CD8-positive, alpha-beta memory T cell (primary cell): ENCODE results near the gene TBX2. TPM values are rescaled to one million over a fixed set of nuclear protein-coding genes. Genes with fewer than 3 reads are reported as not detected.

ENCODE experiments used
- CTCF ChIA-PET: fragments of 350-600 bp; sonication (Branson Sonifier 250); formaldehyde crosslinking; loops from one replicate; lab custom pipeline; 2021; ENCODE audit warnings: antibody characterized with exemption; lab: Charles Lee
- POLR2A ChIA-PET: fragments of 350-600 bp; sonication (Branson Sonifier 250); formaldehyde crosslinking; loops from one replicate; lab custom pipeline; 2021; ENCODE audit warnings: antibody characterized with exemption; lab: Charles Lee
- DNase-seq, 5 donors: peaks; one replicate each; pipeline versions ENCODE4 v3.0.0 to v3.0.0-alpha.2; 2020 to 2022; ENCODE audit warnings: mixed read lengths in 1 of 5
- H3K27ac ChIP-seq: one replicate; pipeline ENCODE4 v1.7.0; 2013; ENCODE audit warnings: low read depth, mild to moderate bottlenecking, low read length, moderate library complexity
- H3K27me3 ChIP-seq: 2 replicates; pipeline ENCODE4 v1.7.0; 2013; ENCODE audit warnings: low read length, mild to moderate bottlenecking; ENCODE audit not compliant: insufficient read depth, poor library complexity, severe bottlenecking
- H3K36me3 ChIP-seq: 2 replicates; pipeline ENCODE4 v1.7.0; 2013; ENCODE audit warnings: mild to moderate bottlenecking, low read length, moderate library complexity; ENCODE audit not compliant: insufficient read depth
- H3K4me1 ChIP-seq: 2 replicates; pipeline ENCODE4 v1.7.0; 2013; ENCODE audit warnings: mild to moderate bottlenecking, low read length, moderate library complexity; ENCODE audit not compliant: insufficient read depth
- H3K4me3 ChIP-seq: 2 replicates; pipeline ENCODE4 v1.7.0; 2013; ENCODE audit warnings: mild to moderate bottlenecking, low read length
- H3K9me3 ChIP-seq: 2 replicates; pipeline ENCODE4 v1.7.0; 2013; ENCODE audit warnings: mild to moderate bottlenecking, low read length
- H3K27ac Mint-ChIP-seq, 8 donors: one replicate each; pipeline ENCODE4 v1.8.0; 2020 to 2021; ENCODE audit warnings: mixed read lengths in 8 of 8, mild to moderate bottlenecking in 6 of 8, inconsistent platforms in 3 of 8, moderate library complexity in 3 of 8
- H3K27me3 Mint-ChIP-seq, 2 donors: one replicate each; pipeline ENCODE4 v1.8.0; 2020 to 2021; ENCODE audit warnings: mixed read lengths in 2 of 2, mild to moderate bottlenecking in 1 of 2, moderate library complexity in 1 of 2
- H3K36me3 Mint-ChIP-seq, 3 donors: one replicate each; pipeline ENCODE4 v1.8.0; 2020 to 2021; ENCODE audit warnings: mixed read lengths in 3 of 3, inconsistent platforms in 1 of 3, mild to moderate bottlenecking in 1 of 3
- H3K4me1 Mint-ChIP-seq, 3 donors: one replicate each; pipeline ENCODE4 v1.8.0; 2020 to 2021; ENCODE audit warnings: mixed read lengths in 3 of 3, inconsistent platforms in 1 of 3, mild to moderate bottlenecking in 1 of 3
- H3K4me3 Mint-ChIP-seq, 7 donors: one replicate each; pipeline ENCODE4 v1.8.0; 2020 to 2021; ENCODE audit warnings: mixed read lengths in 7 of 7, mild to moderate bottlenecking in 6 of 7, moderate library complexity in 4 of 7, inconsistent platforms in 2 of 7
- H3K9me3 Mint-ChIP-seq, 5 donors: one replicate each; pipeline ENCODE4 v1.8.0; 2020 to 2022; ENCODE audit warnings: mixed read lengths in 5 of 5, mild to moderate bottlenecking in 3 of 5, moderate library complexity in 2 of 5, inconsistent platforms in 1 of 5
- polyA plus RNA-seq: library from polyadenylated mRNA; unstranded; fragments of 300-500 nt; fragmentation: Illumina TruSeq; gene quantifications from one replicate; pipeline ENCODE4 v1.2.3, GENCODE V29; 2021
- total RNA-seq, 2 experiments: library from RNA; stranded (reverse); gene quantifications; one replicate each; pipeline ENCODE4 v1.2.3, GENCODE V29; 2021

TBX2 gene
- total and polyA plus RNA-seq, 3 experiments from 2014 or later: 0.11 to 0.13 TPM; not detected in 1

GRCh38 chr17:61398721-61399130 is 917 bp upstream of the TBX2 start:
- H3K9me3 Mint-ChIP-seq: peaks cover 0 to 2% (median 0%) of the 10 kb centered on the region in 5 donors
- Histone ChIP-seq H3K9me3 (no peaks in the 10 kb centered on the region), H3K27ac (no peak overlapping the region), H3K4me1 (peaks cover 32% of the 10 kb centered on the region), H3K27me3 (peaks cover 32% of the 10 kb centered on the region), H3K4me3 (no peak overlapping the region), H3K36me3 (no peaks in the 10 kb centered on the region)
- CTCF ChIA-PET: no interaction called here
- H3K4me1 Mint-ChIP-seq: peaks cover 32 to 46% (median 34%) of the 10 kb centered on the region in 3 donors
- H3K36me3 Mint-ChIP-seq: peaks cover 0 to 2% (median 0%) of the 10 kb centered on the region in 3 donors
- H3K27ac Mint-ChIP-seq: peak overlapping the region in 1 of 8 donors; percentile 68
- H3K27me3 Mint-ChIP-seq: peaks cover 51 to 59% of the 10 kb centered on the region in 2 donors
- POLR2A ChIA-PET: no interaction called here
- DNase-seq: peak in 1 of 5 donors; percentile 33
- peak overlapping the region; percentile 44 to 76 (median 74) for H3K4me3 Mint-ChIP-seq

- peaks cover 53 to 58% of the 10 kb centered on the region in 2 donors for H3K27me3 Mint-ChIP-seq
- peaks cover 0 to 2% (median 0%) of the 10 kb centered on the region in 3 donors for H3K36me3 Mint-ChIP-seq
- H3K9me3 Mint-ChIP-seq: peaks cover 0 to 2% (median 0%) of the 10 kb centered on the region in 5 donors
- no peak overlapping the region for H3K27ac Mint-ChIP-seq
- H3K9me3 ChIP-seq: no peaks in the 10 kb centered on the region
- no peaks in the 10 kb centered on the region for H3K36me3 ChIP-seq
- H3K27ac ChIP-seq: no peak overlapping the region
- no peak for DNase-seq
- H3K4me1 Mint-ChIP-seq: peaks cover 35 to 55% (median 36%) of the 10 kb centered on the region in 3 donors
- ChIA-PET POLR2A (interaction anchor here (1.7 kb wide), 1 partner anchor 12 kb away, joined by 6 read pairs; no protein-coding TSS in a partner anchor), CTCF (interaction anchor here (0.8 to 1.3 kb wide), 2 partner anchors 9 to 12 kb away, joined by 3 to 5 read pairs; no protein-coding TSS in a partner anchor)
- peaks cover 45% of the 10 kb centered on the region for H3K4me1 ChIP-seq
- peak overlapping the region; percentile 18 to 79 (median 62) for H3K4me3 Mint-ChIP-seq
- no peak overlapping the region for H3K4me3 ChIP-seq
- peaks cover 43% of the 10 kb centered on the region for H3K27me3 ChIP-seq
These were observed 548 bp downstream of the TBX2 start for GRCh38 chr17:61400066-61400716.

- H3K4me3 Mint-ChIP-seq: peak overlapping the region; percentile 18 to 79 (median 62)
- POLR2A ChIA-PET: interaction anchor here (1.7 kb wide), 1 partner anchor 11 kb away, joined by 6 read pairs; no protein-coding TSS in a partner anchor
- Histone ChIP-seq H3K36me3 (no peaks in the 10 kb centered on the region), H3K4me1 (peaks cover 45% of the 10 kb centered on the region), H3K9me3 (no peaks in the 10 kb centered on the region), H3K27me3 (peaks cover 43% of the 10 kb centered on the region), H3K4me3 (no peak overlapping the region), H3K27ac (no peak overlapping the region)
- peaks cover 0 to 2% (median 0%) of the 10 kb centered on the region in 5 donors for H3K9me3 Mint-ChIP-seq
- peaks cover 32 to 53% (median 36%) of the 10 kb centered on the region in 3 donors for H3K4me1 Mint-ChIP-seq
- peaks cover 0 to 2% (median 0%) of the 10 kb centered on the region in 3 donors for H3K36me3 Mint-ChIP-seq
- H3K27me3 Mint-ChIP-seq: peaks cover 50 to 52% of the 10 kb centered on the region in 2 donors
- H3K27ac Mint-ChIP-seq: peak overlapping the region in 1 of 8 donors; percentile 58
- CTCF ChIA-PET: interaction anchor here (0.8 to 1.3 kb wide), 2 partner anchors 8 to 12 kb away, joined by 3 to 5 read pairs; no protein-coding TSS in a partner anchor
- no peak for DNase-seq
These were observed 1.2 kb downstream of the TBX2 start for GRCh38 chr17:61400717-61401388.

GRCh38 chr17:61401389-61402072 is 1.9 kb downstream of the TBX2 start:
- H3K9me3 ChIP-seq: no peaks in the 10 kb centered on the region
- peaks cover 45% of the 10 kb centered on the region for H3K4me1 ChIP-seq
- no peaks in the 10 kb centered on the region for H3K36me3 ChIP-seq
- Mint-ChIP-seq H3K4me1 (peaks cover 34 to 53% (median 36%) of the 10 kb centered on the region in 3 donors), H3K4me3 (peak overlapping the region in 5 of 7 donors; percentile 18 to 73 (median 62)), H3K27me3 (peaks cover 56 to 58% of the 10 kb centered on the region in 2 donors), H3K9me3 (peaks cover 0 to 2% (median 0%) of the 10 kb centered on the region in 5 donors), H3K36me3 (peaks cover 0 to 2% (median 0%) of the 10 kb centered on the region in 3 donors), H3K27ac (peak overlapping the region in 1 of 8 donors; percentile 58)
- DNase-seq: no peak
- H3K4me3 ChIP-seq: no peak overlapping the region
- POLR2A ChIA-PET: interaction anchor here (1.7 kb wide), 1 partner anchor 10 kb away, joined by 6 read pairs; no protein-coding TSS in a partner anchor
- H3K27me3 ChIP-seq: peaks cover 48% of the 10 kb centered on the region
- no peak overlapping the region for H3K27ac ChIP-seq
- CTCF ChIA-PET: interaction anchor here (0.8 to 1.3 kb wide), 3 partner anchors 7 to 11 kb away, joined by 3 to 5 read pairs (median 4); no protein-coding TSS in a partner anchor

GRCh38 chr17:61402073-61402541 is 2.5 kb downstream of the TBX2 start:
- ChIA-PET POLR2A (interaction anchor here (1.7 kb wide), 1 partner anchor 10 kb away, joined by 6 read pairs; no protein-coding TSS in a partner anchor), CTCF (interaction anchor here (0.9 to 1.0 kb wide), 2 partner anchors 10 to 658 kb away, joined by 3 to 4 read pairs; no protein-coding TSS in a partner anchor)
- H3K4me1 ChIP-seq: peaks cover 45% of the 10 kb centered on the region
- Mint-ChIP-seq H3K4me1 (peaks cover 34 to 53% (median 36%) of the 10 kb centered on the region in 3 donors), H3K9me3 (peaks cover 0 to 2% (median 0%) of the 10 kb centered on the region in 5 donors), H3K4me3 (peak overlapping the region in 6 of 7 donors; percentile 67 to 85 (median 72)), H3K36me3 (peaks cover 0 to 2% (median 0%) of the 10 kb centered on the region in 3 donors), H3K27me3 (peaks cover 61 to 63% of the 10 kb centered on the region in 2 donors), H3K27ac (peak overlapping the region in 1 of 8 donors; percentile 70)
- no peaks in the 10 kb centered on the region for H3K9me3 ChIP-seq
- H3K27me3 ChIP-seq: peaks cover 54% of the 10 kb centered on the region
- DNase-seq: no peak
- no peaks in the 10 kb centered on the region for H3K36me3 ChIP-seq
- H3K27ac ChIP-seq: no peak overlapping the region
- no peak overlapping the region for H3K4me3 ChIP-seq

- Histone ChIP-seq H3K27me3 (peaks cover 56% of the 10 kb centered on the region), H3K9me3 (no peaks in the 10 kb centered on the region), H3K4me3 (no peak overlapping the region), H3K27ac (no peak overlapping the region), H3K4me1 (peaks cover 37% of the 10 kb centered on the region), H3K36me3 (no peaks in the 10 kb centered on the region)
- ChIA-PET POLR2A (no interaction called here), CTCF (interaction anchor here (0.6 to 0.9 kb wide), 2 partner anchors 52 to 659 kb away, joined by 3 read pairs; no protein-coding TSS in a partner anchor)
- H3K4me3 Mint-ChIP-seq: peak overlapping the region; percentile 67 to 85 (median 74)
- H3K9me3 Mint-ChIP-seq: no peaks in the 10 kb centered on the region
- H3K27me3 Mint-ChIP-seq: peaks cover 64 to 66% of the 10 kb centered on the region in 2 donors
- peak overlapping the region in 3 of 8 donors; percentile 34 to 71 (median 70) for H3K27ac Mint-ChIP-seq
- DNase-seq: peak in 1 of 5 donors; percentile 43
- H3K36me3 Mint-ChIP-seq: peaks cover 0 to 2% (median 0%) of the 10 kb centered on the region in 3 donors
- H3K4me1 Mint-ChIP-seq: peaks cover 32 to 53% (median 35%) of the 10 kb centered on the region in 3 donors
These were observed 3.5 kb downstream of the TBX2 start for GRCh38 chr17:61402978-61403800.
